Karpas-422 (cell line): ENCODE data around the gene NPW. TPM values are rescaled to one million over a fixed set of nuclear protein-coding genes. Genes with fewer than 3 reads are reported as not detected.

Experiments
- DNase-seq: peaks from one replicate; pipeline ENCODE4 v3.0.0-alpha.2; 2015
- H2AFZ ChIP-seq: fragments of 200-600 bp; sonication (generic); 2 replicates; pipeline ENCODE4 v1.6.1; 2014; ENCODE audit warnings: antibody characterized with exemption, low read length, mixed read lengths
- H3K27ac ChIP-seq: fragments of 200-600 bp; sonication (generic); 2 replicates; pipeline ENCODE4 v1.5.1; 2014; ENCODE audit warnings: mild to moderate bottlenecking, low read length, moderate library complexity
- H3K27me3 ChIP-seq: fragments of 200-600 bp; sonication (generic); 2 replicates; pipeline ENCODE4 v1.6.1; 2014; ENCODE audit warnings: low read length, mixed read lengths
- H3K36me3 ChIP-seq: fragments of 200-600 bp; sonication (generic); 2 replicates; pipeline ENCODE4 v1.6.1; 2014; ENCODE audit warnings: low read length, mixed read lengths; ENCODE audit not compliant: insufficient read depth
- H3K4me1 ChIP-seq: fragments of 200-600 bp; sonication (generic); 2 replicates; pipeline ENCODE4 v1.6.1; 2014; ENCODE audit warnings: mild to moderate bottlenecking, low read length, mixed read lengths
- H3K4me2 ChIP-seq: fragments of 200-600 bp; sonication (generic); 2 replicates; pipeline ENCODE4 v1.6.1; 2014; ENCODE audit warnings: low read length, low read depth, mild to moderate bottlenecking; ENCODE audit not compliant: poor library complexity, severe bottlenecking
- H3K4me3 ChIP-seq: fragments of 200-600 bp; sonication (generic); 2 replicates; pipeline ENCODE4 v1.5.1; 2014; ENCODE audit warnings: mild to moderate bottlenecking, antibody characterized with exemption, low read length, mixed read lengths
- H3K79me2 ChIP-seq: fragments of 200-600 bp; sonication (generic); 2 replicates; pipeline ENCODE4 v1.6.1; 2014; ENCODE audit warnings: mild to moderate bottlenecking, low read length, mixed read lengths
- H3K9ac ChIP-seq: fragments of 200-600 bp; sonication (generic); 2 replicates; pipeline ENCODE4 v1.6.0; 2014; ENCODE audit warnings: low read length
- H3K9me2 ChIP-seq: fragments of 200-600 bp; sonication (generic), shearing (Covaris generic); replicated peaks from 2 replicates; pipeline ENCODE4 v1.6.0; 2014; ENCODE audit warnings: mild to moderate bottlenecking, low read length, moderate library complexity; ENCODE audit not compliant: insufficient read depth
- H3K9me3 ChIP-seq: fragments of 300-700, 200-600 bp; sonication (generic); 2 replicates; pipeline ENCODE4 v1.6.1; 2014; ENCODE audit warnings: low read length, mixed read lengths
- H4K20me1 ChIP-seq: fragments of 200-600 bp; sonication (generic); 2 replicates; pipeline ENCODE4 v1.6.1; 2014; ENCODE audit warnings: mild to moderate bottlenecking, antibody characterized with exemption, low read length, low read depth; ENCODE audit not compliant: insufficient read depth
- total RNA-seq: library from RNA; depleted of rRNA; stranded (reverse); fragments of >200 nt; shearing (Covaris generic); gene quantifications from 2 replicates; pipeline ENCODE4 v1.2.3, GENCODE V29; 2014; ENCODE audit warnings: low replicate concordance

NPW gene
- total RNA-seq, 1 experiment from 2014 or later = not detected

GRCh38 chr16:2053897-2054296, 34.3 kb downstream of the NPW start:
- DNase-seq = no peak
- no peak overlapping the region for H3K27ac ChIP-seq
- no peak overlapping the region for H2AFZ ChIP-seq
- H3K79me2 ChIP-seq = peaks cover 9% of the 10 kb centered on the region
- no peak overlapping the region for H3K4me3 ChIP-seq
- no peaks in the 10 kb centered on the region for H3K9me3 ChIP-seq
- H3K9ac ChIP-seq = no peak overlapping the region
- no peaks in the 10 kb centered on the region for H3K27me3 ChIP-seq
- H4K20me1 ChIP-seq = no peaks in the 10 kb centered on the region
- H3K4me1 ChIP-seq = peaks cover 5% of the 10 kb centered on the region
- H3K4me2 ChIP-seq = no peak overlapping the region
- H3K36me3 ChIP-seq = no peaks in the 10 kb centered on the region; the same call in 1 of the 2 replicates
- H3K9me2 ChIP-seq = no peaks in the 10 kb centered on the region

- no peak overlapping the region for H3K4me3 ChIP-seq
These were observed 35.1 kb downstream of the NPW start for GRCh38 chr16:2054543-2055245.

GRCh38 chr16:2056077-2056476, 36.5 kb downstream of the NPW start:
- H3K9me3 ChIP-seq = no peaks in the 10 kb centered on the region
- H3K4me1 ChIP-seq = no peaks in the 10 kb centered on the region
- no peak overlapping the region for H3K9ac ChIP-seq
- H4K20me1 ChIP-seq = no peaks in the 10 kb centered on the region
- H3K36me3 ChIP-seq = no peaks in the 10 kb centered on the region; the same call in 1 of the 2 replicates
- H3K4me3 ChIP-seq = no peak overlapping the region
- no peak overlapping the region for H3K27ac ChIP-seq
- H3K79me2 ChIP-seq = no peaks in the 10 kb centered on the region
- DNase-seq = peak; percentile 49
- no peak overlapping the region for H3K4me2 ChIP-seq
- H2AFZ ChIP-seq = no peak overlapping the region
- no peaks in the 10 kb centered on the region for H3K27me3 ChIP-seq
- H3K9me2 ChIP-seq = no peaks in the 10 kb centered on the region

More at GRCh38 chr16:2054543-2055245, 35.1 kb downstream of the NPW start:
- H3K9me3 ChIP-seq = no peaks in the 10 kb centered on the region
- H3K4me2 ChIP-seq = no peak overlapping the region
- no peak for DNase-seq
- H3K79me2 ChIP-seq = peaks cover under 1% of the 10 kb centered on the region; the same call in 1 of the 2 replicates
- H3K27me3 ChIP-seq = no peaks in the 10 kb centered on the region
- H3K27ac ChIP-seq = no peak overlapping the region
- no peaks in the 10 kb centered on the region for H4K20me1 ChIP-seq
- no peaks in the 10 kb centered on the region for H3K9me2 ChIP-seq
- no peaks in the 10 kb centered on the region for H3K4me1 ChIP-seq
- H2AFZ ChIP-seq = no peak overlapping the region
- no peak overlapping the region for H3K9ac ChIP-seq
- no peaks in the 10 kb centered on the region; the same call in 1 of the 2 replicates for H3K36me3 ChIP-seq

- Histone ChIP-seq H3K79me2 (no peaks in the 10 kb centered on the region), H3K27ac (no peak overlapping the region), H2AFZ (no peak overlapping the region), H3K36me3 (no peaks in the 10 kb centered on the region; the same call in 1 of the 2 replicates), H3K9me2 (no peaks in the 10 kb centered on the region), H4K20me1 (no peaks in the 10 kb centered on the region), H3K27me3 (no peaks in the 10 kb centered on the region), H3K9ac (no peak overlapping the region), H3K9me3 (no peaks in the 10 kb centered on the region), H3K4me2 (no peak overlapping the region), H3K4me1 (no peaks in the 10 kb centered on the region), H3K4me3 (no peak overlapping the region)
- DNase-seq = no peak
These were observed 37.3 kb downstream of the NPW start for GRCh38 chr16:2056681-2057407.

- Histone ChIP-seq H3K27me3 (no peaks in the 10 kb centered on the region), H4K20me1 (no peaks in the 10 kb centered on the region), H3K79me2 (no peaks in the 10 kb centered on the region), H3K9ac (no peak overlapping the region), H3K4me2 (no peak overlapping the region), H2AFZ (no peak overlapping the region), H3K36me3 (no peaks in the 10 kb centered on the region; the same call in 1 of the 2 replicates), H3K9me3 (no peaks in the 10 kb centered on the region), H3K9me2 (no peaks in the 10 kb centered on the region), H3K27ac (no peak overlapping the region), H3K4me1 (no peaks in the 10 kb centered on the region), H3K4me3 (no peak overlapping the region)
- DNase-seq = no peak
These were observed 37.9 kb downstream of the NPW start for GRCh38 chr16:2057438-2057837.

- Histone ChIP-seq H3K4me2 (no peak overlapping the region), H4K20me1 (no peaks in the 10 kb centered on the region), H3K4me1 (no peaks in the 10 kb centered on the region), H3K79me2 (no peaks in the 10 kb centered on the region), H3K9me3 (no peaks in the 10 kb centered on the region), H3K9ac (no peak overlapping the region), H3K4me3 (no peak overlapping the region), H3K9me2 (no peaks in the 10 kb centered on the region), H3K27ac (no peak overlapping the region), H3K27me3 (no peaks in the 10 kb centered on the region), H3K36me3 (no peaks in the 10 kb centered on the region; the same call in 1 of the 2 replicates), H2AFZ (no peak overlapping the region)
- no peak for DNase-seq
These were observed 38.8 kb downstream of the NPW start for GRCh38 chr16:2058420-2058819.

- no peaks in the 10 kb centered on the region for H3K4me1 ChIP-seq
- H3K36me3 ChIP-seq = no peaks in the 10 kb centered on the region; the same call in 1 of the 2 replicates
- H3K9ac ChIP-seq = no peak overlapping the region
- H2AFZ ChIP-seq = no peak overlapping the region
- no peaks in the 10 kb centered on the region for H3K27me3 ChIP-seq
- H3K27ac ChIP-seq = no peak overlapping the region
- H3K4me3 ChIP-seq = no peak overlapping the region
- H3K79me2 ChIP-seq = no peaks in the 10 kb centered on the region
- no peaks in the 10 kb centered on the region for H3K9me3 ChIP-seq
- no peak for DNase-seq
- no peaks in the 10 kb centered on the region for H3K9me2 ChIP-seq
- no peaks in the 10 kb centered on the region for H4K20me1 ChIP-seq
- H3K4me2 ChIP-seq = no peak overlapping the region
These were observed 39.3 kb downstream of the NPW start for GRCh38 chr16:2058872-2059271.

GRCh38 chr16:2060346-2060745, 40.8 kb downstream of the NPW start:
- no peaks in the 10 kb centered on the region for H3K9me2 ChIP-seq
- no peaks in the 10 kb centered on the region for H3K79me2 ChIP-seq
- no peaks in the 10 kb centered on the region for H3K4me1 ChIP-seq
- H2AFZ ChIP-seq = no peak overlapping the region
- DNase-seq = no peak
- H3K27me3 ChIP-seq = no peaks in the 10 kb centered on the region
- H4K20me1 ChIP-seq = no peaks in the 10 kb centered on the region
- H3K4me2 ChIP-seq = no peak overlapping the region
- H3K36me3 ChIP-seq = no peaks in the 10 kb centered on the region; the same call in 1 of the 2 replicates
- no peak overlapping the region for H3K4me3 ChIP-seq
- no peak overlapping the region for H3K9ac ChIP-seq
- H3K9me3 ChIP-seq = no peaks in the 10 kb centered on the region
- no peak overlapping the region for H3K27ac ChIP-seq
